HepG2 (cell line): ENCODE data around the gene TCF19. TPM values are rescaled to one million over a fixed set of nuclear protein-coding genes. Genes with fewer than 3 reads are reported as not detected.

ENCODE experiments used
- ATAC-seq: fragments of 200-7000 bp; cut with Tn5 transposase; 3 replicates; pipeline ENCODE4 v1.9.1; 2020; ENCODE audit warnings: mild to moderate bottlenecking, moderate library complexity
- BruUV-seq: library from RNA; stranded (reverse); fragments of 400-500 nt; replicated peaks from 2 replicates; lab custom pipeline; 2021; lab: Mats Ljungman, UMichigan
- CTCF ChIA-PET: fragments of 300-600 bp; formaldehyde crosslinking; extraction: SDS; loops from one replicate; lab custom pipeline; 2021; ENCODE audit warnings: low total read pairs, inconsistent platforms, low intra/inter-chr PET ratio; lab: Yijun Ruan, JAX
- POLR2A ChIA-PET: fragments of 350-600 bp; sonication (Branson Sonifier 250); formaldehyde crosslinking; loops from one replicate; lab custom pipeline; 2020; ENCODE audit warnings: antibody characterized with exemption, inconsistent platforms; lab: Yijun Ruan, JAX
- DNase-seq: peaks from one replicate; pipeline ENCODE4 v3.0.0-alpha.2; 2015; ENCODE audit warnings: low spot score
- FAIRE-seq: peaks from 3 replicates; lab custom pipeline; 2011; peaks lifted over from hg19 to GRCh38; lab: Jason Lieb, UNC
- H2AFZ ChIP-seq: one replicate; pipeline ENCODE4 v1.6.1; 2011; ENCODE audit warnings: low read length, inconsistent platforms
- H3K27ac ChIP-seq: fragments of 300-600 bp; 3 replicates; pipeline ENCODE4 v1.8.0; 2011; ENCODE audit warnings: mixed run types, mild to moderate bottlenecking, mixed read lengths, low read length, inconsistent platforms; ENCODE audit not compliant: insufficient read depth; ENCODE audit errors: extremely low read length
- H3K27me3 ChIP-seq, 2 experiments: fragments of 200-600 bp in 1 of 2; 2 replicates in 1 of 2; 3 replicates in 1 of 2; pipeline versions ENCODE4 v1.6.0 to v1.8.0; 2011; ENCODE audit warnings: low read length in 2 of 2, mild to moderate bottlenecking in 2 of 2, moderate library complexity in 2 of 2, inconsistent platforms in 1 of 2; ENCODE audit not compliant: insufficient read depth in 2 of 2, control insufficient read depth in 1 of 2
- H3K36me3 ChIP-seq, 2 experiments: fragments of 200-600 bp in 1 of 2; replicated peaks in 1 of 2; 2 replicates in 1 of 2; 3 replicates in 1 of 2; pipeline versions ENCODE4 v1.5.1 to v1.8.0; 2011; ENCODE audit warnings: low read length in 2 of 2, inconsistent platforms in 1 of 2; ENCODE audit not compliant: insufficient read depth in 2 of 2, control insufficient read depth in 1 of 2
- H3K4me1 ChIP-seq: 2 replicates; pipeline ENCODE4 v1.5.1; 2012; ENCODE audit warnings: low read length, inconsistent platforms; ENCODE audit not compliant: insufficient read depth
- H3K4me2 ChIP-seq: 2 replicates; pipeline ENCODE4 v1.6.0; 2011; ENCODE audit warnings: low read depth, low read length, inconsistent platforms
- H3K4me3 ChIP-seq, 3 experiments: fragments of 200-600 bp in 1 of 3; sonication (generic), shearing (Covaris generic) in 1 of 3; replicated peaks in 1 of 3; 2 replicates each; pipeline ENCODE4 v1.5.1; 2011 to 2016; ENCODE audit warnings: low read length in 3 of 3, inconsistent platforms in 2 of 3, low read depth in 2 of 3, mild to moderate bottlenecking in 2 of 3, control low read depth in 1 of 3, mixed read lengths in 1 of 3; ENCODE audit not compliant: insufficient read depth in 1 of 3
- H3K79me2 ChIP-seq: one replicate; pipeline ENCODE4 v1.6.1; 2011; ENCODE audit warnings: low read length, inconsistent platforms; ENCODE audit not compliant: insufficient read depth
- H3K9ac ChIP-seq: 2 replicates; pipeline ENCODE4 v1.6.0; 2011; ENCODE audit warnings: mild to moderate bottlenecking, low read depth, low read length, inconsistent platforms; ENCODE audit not compliant: insufficient read depth
- H3K9me3 ChIP-seq: 2 replicates; pipeline ENCODE4 v1.5.1; 2012; ENCODE audit warnings: mild to moderate bottlenecking, low read length
- H4K20me1 ChIP-seq: 2 replicates; pipeline ENCODE4 v1.6.0; 2011; ENCODE audit warnings: inconsistent platforms, mild to moderate bottlenecking, low read length, moderate library complexity; ENCODE audit not compliant: insufficient read depth
- ELF4 ChIP-seq: sonication (generic); formaldehyde crosslinking; IDR thresholded peaks from 2 replicates; pipeline ENCODE4 v1.5.0; 2020; ENCODE audit warnings: missing genetic modification reagents, mild to moderate bottlenecking, moderate library complexity, borderline replicate concordance
- KDM4B ChIP-seq: sonication (generic); formaldehyde crosslinking; IDR thresholded peaks from 2 replicates; pipeline ENCODE4 v1.4.0; 2020; ENCODE audit warnings: missing genetic modification reagents
- MAFK ChIP-seq, 2 experiments: IDR thresholded peaks in 1 of 2; conservative IDR thresholded peaks in 1 of 2; 2 replicates each; pipeline ENCODE4 v1.6.1; 2011; ENCODE audit warnings: improper control_type of control experiment in 2 of 2, low read length in 2 of 2
- NFKBIZ ChIP-seq: IDR thresholded peaks from 2 replicates; pipeline ENCODE4 v1.6.1; 2018; ENCODE audit warnings: missing genetic modification reagents, missing compliant biosample characterization
- NR3C1 ChIP-seq: sonication (generic); formaldehyde crosslinking; IDR thresholded peaks from 2 replicates; pipeline ENCODE4 v1.4.0; 2020; ENCODE audit warnings: missing genetic modification reagents
- REST ChIP-seq, 2 experiments: IDR thresholded peaks; 2 replicates each; pipeline ENCODE4 v1.6.1; 2011 to 2012; ENCODE audit warnings: low read length in 2 of 2, borderline replicate concordance in 1 of 2, low read depth in 1 of 2, mild to moderate bottlenecking in 1 of 2, moderate library complexity in 1 of 2
- SMAD3 ChIP-seq: sonication (generic); formaldehyde crosslinking; IDR thresholded peaks from 2 replicates; pipeline ENCODE4 v1.4.0; 2020; ENCODE audit warnings: missing genetic modification reagents
- SP4 ChIP-seq: sonication (generic); formaldehyde crosslinking; IDR thresholded peaks from 2 replicates; pipeline ENCODE4 v1.8.1; 2023; ENCODE audit warnings: mild to moderate bottlenecking, missing genetic modification reagents
- TEAD3 ChIP-seq: optimal IDR thresholded peaks from 2 replicates; pipeline ENCODE3; 2016; ENCODE audit warnings: borderline replicate concordance
- ZNF138 ChIP-seq: sonication (generic); formaldehyde crosslinking; IDR thresholded peaks from 2 replicates; pipeline ENCODE4 v1.5.0; 2020; ENCODE audit warnings: mild to moderate bottlenecking, low read depth, missing genetic modification reagents
- ZNF557 ChIP-seq: sonication (generic); formaldehyde crosslinking; IDR thresholded peaks from 2 replicates; pipeline ENCODE4 v1.4.0; 2020; ENCODE audit warnings: missing genetic modification reagents
- ZNF775 ChIP-seq: sonication (generic); formaldehyde crosslinking; IDR thresholded peaks from 2 replicates; pipeline ENCODE4 v1.4.0; 2020; ENCODE audit warnings: missing genetic modification reagents, mild to moderate bottlenecking, moderate library complexity, borderline replicate concordance
- WGBS: methylation state at CpG from one replicate; pipeline ENCODE4 v1.1.6; 2017; ENCODE audit warnings: low lambda C conversion rate; 5-methylcytosine and 5-hydroxymethylcytosine counted together
- in situ Hi-C: cut with HindIII; loops from 2 replicates; pipeline ENCODE4 v1.10.0; 2017; ENCODE audit warnings: low pct_unique_long_range_greater_than_20kb; ENCODE audit not compliant: extremely low pct_ligation_motif_present
- intact Hi-C: fragments of 100-400 bp; cut with micrococcal nuclease; formaldehyde crosslinking; loops from one replicate; pipeline ENCODE4 v1.10.0; 2022; ENCODE audit not compliant: unreplicated experiment
- polyA plus RNA-seq, 8 experiments: library from polyadenylated mRNA; depleted of rRNA in 3 of 8; stranded (reverse) in 7 of 8; unstranded in 1 of 8; fragments of >200 nt; fragmentation: Illumina TruSeq in 4 of 8; extraction: Trizol in 4 of 8; gene quantifications; 2 replicates each; pipeline versions ENCODE4 v1.2.1 to v1.2.3, GENCODE V29; 2011 to 2016; ENCODE audit warnings: low read depth in 4 of 8, missing spikeins in 1 of 8, mixed read lengths in 1 of 8; ENCODE audit not compliant: insufficient read depth in 1 of 8
- total RNA-seq, 5 experiments: library from RNA; depleted of rRNA; stranded (reverse); fragments of >200 nt; fragmentation: Illumina TruSeq; extraction: Trizol; gene quantifications; 2 replicates each; pipeline ENCODE4 v1.2.3, GENCODE V29; 2016; ENCODE audit warnings: low read depth in 1 of 5
- TF ChIP-seq, protein P1 (sequence below), 2 experiments: sonication (generic) in 1 of 2; formaldehyde crosslinking in 1 of 2; IDR thresholded peaks; 2 replicates each; pipeline versions ENCODE4 v1.6.1 to v1.9.0; 2014 to 2022; ENCODE audit warnings: antibody characterized with exemption in 1 of 2, borderline replicate concordance in 1 of 2, inconsistent platforms in 1 of 2, low read depth in 1 of 2, missing genetic modification reagents in 1 of 2
- TF ChIP-seq, protein P2 (sequence below): sonication (generic); formaldehyde crosslinking; IDR thresholded peaks from 2 replicates; pipeline ENCODE4 v1.8.1; 2023; ENCODE audit warnings: mild to moderate bottlenecking, missing genetic modification reagents, borderline replicate concordance

TCF19 gene
- total and polyA plus RNA-seq, 2 of the 13 experiments (the other 11 are each of a cell fraction or from before 2014, with no cell fraction given): 4.9 to 22.2 TPM

- Histone ChIP-seq H3K4me2 (no peak overlapping the region), H3K36me3 (no peaks in the 10 kb centered on the region), H3K4me3 (no peak overlapping the region), H3K9ac (no peak overlapping the region), H2AFZ (no peak overlapping the region), H3K4me1 (peaks cover 7% of the 10 kb centered on the region), H4K20me1 (no peaks in the 10 kb centered on the region), H3K27ac (no peak overlapping the region), H3K9me3 (no peaks in the 10 kb centered on the region), H3K27me3 (peaks cover 4 to 67% of the 10 kb centered on the region in 2 experiments; a peak in 4 of 5 replicates), H3K79me2 (no peaks in the 10 kb centered on the region)
- ChIA-PET CTCF (no interaction called here), POLR2A (interaction anchor here (0.5 kb wide), 1 partner anchor 37 kb away, joined by 3 read pairs; the partner anchor contains the start of gene CCHCR1)
- 36% methylated on average over 7 of the region's 12 CpGs for WGBS
- ATAC-seq (no peak), DNase-seq (no peak), FAIRE-seq (no peak)
- intact Hi-C loops (no loop called here), in situ Hi-C loops (no loop called here)
- BruUV-seq: no TSS peak
- no peak for TF ChIP-seq NR3C1
- TF ChIP-seq ELF4 (CRISPR knock-in tag): no peak
- no peak for TF ChIP-seq REST (IDR thresholded peaks at IDR 0.05; ENCODE audit: borderline replicate concordance in 1 of 2, low read depth in 1 of 2, low read length in 2 of 2)
- no peak for TF ChIP-seq ZNF557 (CRISPR knock-in tag)
- no peak for TF ChIP-seq SP4
- no peak for TF ChIP-seq KDM4B (CRISPR knock-in tag)
- TF ChIP-seq, protein P1, sequence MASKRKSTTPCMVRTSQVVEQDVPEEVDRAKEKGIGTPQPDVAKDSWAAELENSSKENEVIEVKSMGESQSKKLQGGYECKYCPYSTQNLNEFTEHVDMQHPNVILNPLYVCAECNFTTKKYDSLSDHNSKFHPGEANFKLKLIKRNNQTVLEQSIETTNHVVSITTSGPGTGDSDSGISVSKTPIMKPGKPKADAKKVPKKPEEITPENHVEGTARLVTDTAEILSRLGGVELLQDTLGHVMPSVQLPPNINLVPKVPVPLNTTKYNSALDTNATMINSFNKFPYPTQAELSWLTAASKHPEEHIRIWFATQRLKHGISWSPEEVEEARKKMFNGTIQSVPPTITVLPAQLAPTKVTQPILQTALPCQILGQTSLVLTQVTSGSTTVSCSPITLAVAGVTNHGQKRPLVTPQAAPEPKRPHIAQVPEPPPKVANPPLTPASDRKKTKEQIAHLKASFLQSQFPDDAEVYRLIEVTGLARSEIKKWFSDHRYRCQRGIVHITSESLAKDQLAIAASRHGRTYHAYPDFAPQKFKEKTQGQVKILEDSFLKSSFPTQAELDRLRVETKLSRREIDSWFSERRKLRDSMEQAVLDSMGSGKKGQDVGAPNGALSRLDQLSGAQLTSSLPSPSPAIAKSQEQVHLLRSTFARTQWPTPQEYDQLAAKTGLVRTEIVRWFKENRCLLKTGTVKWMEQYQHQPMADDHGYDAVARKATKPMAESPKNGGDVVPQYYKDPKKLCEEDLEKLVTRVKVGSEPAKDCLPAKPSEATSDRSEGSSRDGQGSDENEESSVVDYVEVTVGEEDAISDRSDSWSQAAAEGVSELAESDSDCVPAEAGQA (IDR thresholded peaks at IDR 0.05; ENCODE audit: low read depth): no peak
- TF ChIP-seq, protein P1 (CRISPR knock-in tag; IDR thresholded peaks at IDR 0.05; ENCODE audit: borderline replicate concordance): no peak
- TF ChIP-seq ZNF138 (CRISPR knock-in tag): no peak
- TF ChIP-seq ZNF775 (CRISPR knock-in tag): no peak
- TF ChIP-seq TEAD3 (CRISPR knock-in tag): no peak
- TF ChIP-seq NFKBIZ (CRISPR knock-in tag): no peak
- TF ChIP-seq MAFK (conservative IDR thresholded peaks at IDR 0.05 in 1 of 2, IDR thresholded peaks at IDR 0.05 in 1 of 2; ENCODE audit: low read length in 2 of 2): no peak
- no peak for TF ChIP-seq SMAD3 (CRISPR knock-in tag)
- TF ChIP-seq, protein P2, sequence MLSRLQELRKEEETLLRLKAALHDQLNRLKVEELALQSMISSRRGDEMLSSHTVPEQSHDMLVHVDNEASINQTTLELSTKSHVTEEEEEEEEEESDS (CRISPR knock-in tag): no peak
Measured at GRCh38 chr6:31121131-31121790, 37.1 kb upstream of the TCF19 start.
